Hepatic stellate cell (primary cell): ENCODE data around the gene SLC16A8.
"Not testable (repeated sequence)": the region's sequence is repeated elsewhere in the genome, so short reads cannot be mapped to it uniquely, and the experiment has no call there.

Experiments
- DNase-seq: peaks from one replicate; pipeline ENCODE4 v3.0.0; 2011; ENCODE audit warnings: low spot score

The SLC16A8 gene

DNA sequence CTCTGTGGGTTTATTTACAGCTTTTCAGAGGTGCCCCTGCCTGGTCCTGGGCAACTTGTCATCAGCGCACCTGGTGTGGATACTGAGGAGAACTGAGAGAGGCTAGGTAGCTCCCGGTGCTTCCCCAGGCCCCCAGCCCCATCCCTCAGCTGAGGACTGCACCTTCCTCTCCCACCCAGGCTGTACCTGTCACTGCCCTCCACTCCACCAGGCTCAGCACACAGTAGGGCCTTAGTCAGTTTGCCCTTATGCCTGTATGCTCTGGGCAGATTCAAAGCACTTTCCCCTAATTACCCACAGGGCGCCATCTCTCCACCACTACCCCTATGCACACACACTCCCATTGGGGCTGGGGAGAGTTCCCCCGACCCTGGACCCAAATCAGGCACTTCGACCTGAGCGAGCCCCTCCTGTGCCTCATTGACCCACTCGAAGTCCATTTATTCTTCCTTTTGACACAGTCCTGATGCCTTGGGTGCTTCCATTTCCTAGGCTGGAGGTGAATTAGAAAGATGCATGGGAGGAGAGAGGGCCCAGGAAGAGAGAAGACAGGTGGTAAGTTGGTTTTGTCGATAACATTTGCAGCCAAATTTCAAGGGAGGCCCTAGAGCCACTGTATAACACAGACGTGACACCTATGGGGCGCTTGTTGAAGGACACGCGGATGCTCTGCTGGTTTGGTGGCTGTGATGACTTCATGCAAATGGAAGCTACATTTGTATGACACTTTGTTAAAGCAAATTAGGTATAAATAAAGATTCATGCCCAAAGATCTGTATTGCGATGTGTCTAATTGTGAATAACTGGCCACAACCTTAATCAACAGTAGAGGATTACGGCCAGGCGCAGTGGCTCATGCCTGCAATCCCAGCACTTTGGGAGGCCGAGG is 40.6 kb downstream of the SLC16A8 start:
- no peak for DNase-seq

DNA sequence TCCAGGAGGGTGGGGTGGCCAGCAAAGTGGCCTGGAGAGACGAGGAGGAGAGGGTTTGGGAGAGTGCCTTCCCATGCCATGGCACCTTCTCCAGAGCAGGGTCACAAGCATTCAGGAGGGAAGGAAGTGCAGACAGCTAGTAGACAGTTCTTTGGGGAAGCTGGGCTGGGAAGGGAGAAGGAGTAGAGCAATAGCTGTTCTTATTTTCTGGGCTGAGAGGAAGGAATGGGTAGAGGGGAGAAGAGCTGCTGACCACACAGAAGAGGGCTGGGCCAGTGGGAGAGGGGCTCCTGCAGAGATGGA is 41.5 kb downstream of the SLC16A8 start:
- no peak for DNase-seq

DNA sequence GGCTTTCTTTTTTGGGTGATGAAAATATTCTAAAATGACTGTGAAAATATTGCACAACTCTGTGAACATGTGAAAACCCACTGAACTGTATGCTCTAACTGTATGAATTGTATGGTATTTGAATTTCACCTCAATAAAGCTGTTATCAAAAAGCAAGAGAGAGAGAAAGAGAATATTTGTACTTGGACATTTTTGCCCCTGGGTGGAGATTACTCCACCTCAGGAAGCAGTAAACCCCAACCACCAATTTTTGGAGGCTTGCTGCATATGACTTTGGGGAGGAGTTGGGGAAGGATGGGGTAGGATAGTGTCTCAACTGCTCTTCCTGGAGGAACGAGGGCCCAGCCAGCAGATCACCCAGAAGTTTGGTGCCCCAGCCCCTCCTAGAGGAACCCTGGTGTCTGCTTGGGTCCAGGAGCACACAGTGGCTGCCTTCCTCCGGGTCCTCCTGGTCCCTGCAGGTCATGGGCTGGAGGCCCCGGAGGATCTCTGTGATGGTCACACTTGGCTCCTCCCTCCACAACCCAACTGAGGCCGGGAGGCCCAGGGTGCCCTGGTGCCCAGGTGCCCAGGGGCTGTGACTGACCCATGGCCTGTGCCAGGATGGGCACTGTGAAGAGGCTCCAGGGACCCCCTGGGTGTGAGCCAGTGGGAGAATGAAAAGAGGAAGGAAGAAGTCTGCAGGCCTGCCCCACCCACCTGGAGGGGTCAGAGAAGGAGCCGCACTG is 42.1 kb downstream of the SLC16A8 start:
- no peak for DNase-seq

GRCh38 chr22:38040953-38041759 is 42.8 kb downstream of the SLC16A8 start:
- DNase-seq = no peak

- DNase-seq = peak; percentile 48
Observed at GRCh38 chr22:38038890-38039812, 44.8 kb downstream of the SLC16A8 start.

DNA sequence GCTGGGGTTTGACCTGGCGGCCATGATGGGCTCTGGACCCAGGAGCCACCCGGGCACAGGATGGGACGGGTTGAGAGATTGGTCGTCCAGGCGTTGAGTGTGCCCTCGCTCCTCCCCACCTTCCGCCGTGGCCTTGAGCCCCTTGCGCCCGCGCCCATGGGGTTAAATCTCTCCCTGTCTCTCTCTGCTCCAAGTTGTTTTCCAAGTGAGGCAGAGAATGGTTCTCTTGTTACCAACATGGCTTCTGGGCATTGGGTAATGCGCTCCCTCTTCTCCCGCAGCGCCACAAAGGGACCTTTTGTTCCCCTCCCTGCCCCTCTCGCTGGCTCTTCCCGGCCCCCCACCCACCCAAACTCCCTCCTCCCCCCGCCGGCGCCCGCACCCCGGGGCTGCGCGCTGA is 45.6 kb downstream of the SLC16A8 start:
- no peak for DNase-seq

DNA sequence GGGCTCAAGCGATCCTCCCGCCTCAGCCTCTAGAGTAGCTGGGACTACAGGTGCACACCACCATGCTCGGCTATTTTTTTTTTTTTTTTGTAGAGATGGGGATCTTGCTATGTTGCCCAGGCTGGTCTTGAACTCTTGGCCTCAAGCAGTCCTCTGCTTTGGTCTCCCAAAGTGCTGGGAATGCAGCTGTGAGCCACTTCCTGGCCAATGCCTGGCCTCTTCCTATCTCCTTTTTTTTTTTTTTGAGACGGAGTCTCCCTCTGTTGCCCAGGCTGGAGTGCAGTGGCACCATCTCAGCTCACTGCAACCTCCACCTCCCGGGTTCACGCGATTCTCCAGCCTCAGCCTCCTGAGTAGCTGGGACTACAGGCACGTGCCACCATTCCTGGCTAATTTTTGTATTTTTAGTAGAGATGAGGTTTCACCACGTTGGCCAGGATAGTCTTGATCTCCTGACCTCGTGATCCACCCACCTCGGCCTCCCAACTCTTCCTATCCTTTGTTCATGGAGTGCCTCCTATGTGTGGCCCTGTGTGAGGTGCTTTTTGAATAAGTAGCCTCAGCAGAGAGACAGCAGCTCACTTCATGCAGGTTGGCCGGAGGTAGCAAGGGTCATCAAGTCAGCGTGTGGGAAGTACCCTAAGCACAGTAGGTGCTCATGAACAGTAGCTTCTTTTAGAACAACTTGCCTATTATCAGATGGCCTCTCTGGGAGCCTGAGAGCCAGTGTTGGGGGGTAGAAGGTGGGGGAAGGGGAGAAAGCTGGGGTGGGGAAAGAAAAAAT is 46.4 kb downstream of the SLC16A8 start:
- not testable (repeated sequence) for DNase-seq

GRCh38 chr22:38036392-38037062 is 47.5 kb downstream of the SLC16A8 start:
- no peak for DNase-seq

GRCh38 chr22:38035530-38035885 is 48.5 kb downstream of the SLC16A8 start:
- no peak for DNase-seq

DNA sequence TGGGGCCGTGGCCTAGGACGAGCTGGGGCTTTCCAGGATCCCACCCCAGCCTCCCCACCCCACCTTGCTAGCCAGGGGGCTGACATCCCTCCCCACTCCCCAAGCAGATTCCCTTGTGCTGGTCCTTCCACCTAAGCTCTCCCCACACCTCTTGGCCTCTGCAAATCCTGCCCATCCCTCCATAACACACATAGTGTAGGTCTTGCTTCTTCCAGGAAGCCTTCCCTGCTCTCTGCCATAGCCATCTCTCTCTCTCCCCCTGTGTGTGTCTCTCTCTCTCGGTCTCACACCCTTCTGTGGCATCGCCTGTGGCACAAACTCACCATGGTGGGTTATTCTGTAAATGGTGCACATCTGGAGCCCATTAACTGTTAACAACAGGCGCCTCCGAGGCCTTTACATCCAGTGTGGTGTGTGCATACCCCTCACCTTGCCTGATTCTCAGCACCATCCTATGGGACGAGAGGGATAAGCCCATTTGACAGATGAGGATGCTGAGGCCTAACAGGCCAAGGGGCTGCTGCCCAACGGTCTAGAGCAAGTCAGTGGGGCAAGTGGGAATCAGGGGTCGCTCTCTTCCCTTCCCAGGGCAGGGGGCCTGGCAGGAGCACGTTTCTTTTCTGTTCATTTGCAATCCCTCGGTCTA is 49.0 kb downstream of the SLC16A8 start:
- DNase-seq = no peak

DNA sequence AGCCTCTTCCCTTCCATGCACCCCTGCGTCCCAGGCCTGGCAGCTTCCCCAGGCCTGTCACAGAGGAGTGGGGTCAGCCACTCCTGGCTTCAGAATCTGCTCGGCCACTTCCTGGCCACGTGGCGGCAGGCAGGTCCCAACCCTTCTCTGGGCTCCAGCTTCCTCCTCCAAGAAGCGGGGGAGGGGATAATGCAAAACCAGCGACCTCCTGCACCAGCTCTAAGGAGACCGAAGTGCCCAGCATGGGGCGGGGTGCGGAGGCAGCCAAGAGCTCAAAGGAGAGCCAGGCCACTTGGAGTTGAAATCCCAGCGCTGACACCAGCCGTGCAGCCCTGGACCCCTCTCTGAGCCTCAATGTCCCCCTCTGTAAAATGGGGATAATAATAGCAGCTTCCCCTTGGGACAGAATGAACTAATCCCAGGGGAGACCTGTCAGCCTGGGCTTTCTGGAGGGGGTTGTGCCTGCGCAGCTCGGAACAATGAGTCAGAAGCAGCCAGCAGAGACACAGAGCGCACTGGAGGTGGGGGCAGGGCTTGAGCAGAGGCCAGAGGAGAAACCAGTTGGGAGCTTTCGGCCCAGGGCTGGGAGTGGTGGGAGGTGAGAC is 49.6 kb downstream of the SLC16A8 start:
- DNase-seq = peak; percentile 99

DNA sequence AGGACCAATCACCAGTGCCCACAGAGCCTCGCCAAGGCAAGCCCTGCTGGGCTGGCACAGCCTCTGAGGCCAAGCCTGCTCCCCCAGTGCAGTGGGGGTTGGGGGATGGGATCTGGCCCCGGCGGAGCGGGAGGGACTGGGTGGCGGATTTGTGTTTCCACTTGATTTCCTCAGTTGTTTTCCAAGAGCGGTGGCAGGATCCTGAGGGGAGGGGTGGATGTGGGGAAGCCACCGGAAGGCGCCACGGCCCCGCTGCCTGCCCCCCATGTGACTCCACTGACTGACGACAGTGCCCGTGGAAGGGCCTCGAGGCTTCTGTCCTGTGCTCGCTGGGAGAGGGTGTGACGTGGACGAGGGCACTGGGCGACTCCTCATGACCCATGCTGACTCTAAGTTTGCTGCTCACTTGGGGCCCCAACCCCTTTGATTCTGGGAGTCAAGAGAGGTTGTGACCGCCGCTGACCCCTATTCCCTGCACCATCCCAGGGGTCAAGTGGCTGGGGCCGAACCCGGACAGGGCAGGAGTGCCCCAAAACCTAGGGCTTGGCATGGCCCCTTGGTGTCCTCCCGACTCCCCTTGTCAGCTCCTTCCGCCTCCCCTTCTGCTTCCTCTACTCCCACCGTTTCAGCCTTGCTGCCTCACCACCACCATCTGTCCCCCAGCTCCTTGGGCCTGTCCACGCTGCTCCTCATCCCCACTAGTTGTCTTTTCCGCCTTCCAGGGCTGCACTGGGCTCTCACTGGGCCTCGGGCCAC is 50.3 kb downstream of the SLC16A8 start:
- DNase-seq = no peak

- peak; percentile 60 for DNase-seq
Observed at GRCh38 chr22:38032681-38033521, 51.1 kb downstream of the SLC16A8 start.

DNA sequence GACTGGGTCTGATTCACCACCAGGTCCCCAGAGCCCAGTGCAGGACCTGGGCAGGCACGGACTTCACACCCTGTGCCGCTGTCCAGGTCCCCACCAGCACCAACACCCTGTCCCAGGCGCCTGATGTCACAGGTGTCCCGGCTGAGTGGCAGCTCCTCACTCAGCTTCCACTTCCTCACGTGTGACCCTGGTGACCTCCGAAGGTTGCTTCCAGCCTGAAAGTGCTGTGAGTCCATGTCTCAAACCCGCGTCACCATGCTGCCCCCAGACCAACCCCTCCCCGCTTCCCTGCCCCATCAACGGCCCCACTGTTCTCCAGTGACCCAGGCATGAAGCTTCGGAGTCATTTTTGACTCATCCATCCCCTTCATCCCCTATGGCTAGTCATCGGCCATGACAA is 52.5 kb downstream of the SLC16A8 start:
- DNase-seq = no peak

GRCh38 chr22:38030311-38031133 is 53.5 kb downstream of the SLC16A8 start:
- DNase-seq = no peak

DNA sequence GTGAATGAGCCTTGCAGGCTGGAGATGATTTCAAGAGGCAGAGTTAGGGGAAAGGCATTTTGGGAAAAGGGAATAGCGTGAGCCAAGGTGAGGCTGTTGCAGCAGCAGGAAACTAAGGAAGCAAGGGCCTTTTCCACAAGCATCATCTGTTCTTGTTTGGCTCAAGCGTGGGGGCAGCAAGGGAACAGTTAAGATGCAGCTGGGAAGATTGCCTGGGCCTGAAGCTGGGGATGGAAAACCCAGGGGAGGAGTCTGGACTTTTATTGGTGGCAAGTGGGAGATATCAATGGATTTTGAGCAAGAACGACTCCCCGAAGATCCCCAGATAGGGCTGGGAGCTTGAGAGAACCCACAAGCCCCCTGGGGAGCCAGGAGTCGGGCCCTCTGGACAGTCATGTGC is 54.1 kb downstream of the SLC16A8 start:
- DNase-seq = no peak

GRCh38 chr22:38029370-38029769 is 54.6 kb downstream of the SLC16A8 start:
- no peak for DNase-seq
